ENCODE results near the gene CADM4. TPM values are rescaled to one million over a fixed set of nuclear protein-coding genes. Genes with fewer than 3 reads are reported as not detected.
A peak's percentile ranks its signal among the peaks of the same experiment; 100 is the strongest.

CADM4 gene
- total and polyA plus RNA-seq, 9 of the 15 experiments (the other 6 are each of a cell fraction or from before 2014, with no cell fraction given) = 0.03 to 4.6 (median 1.3) TPM

DNA sequence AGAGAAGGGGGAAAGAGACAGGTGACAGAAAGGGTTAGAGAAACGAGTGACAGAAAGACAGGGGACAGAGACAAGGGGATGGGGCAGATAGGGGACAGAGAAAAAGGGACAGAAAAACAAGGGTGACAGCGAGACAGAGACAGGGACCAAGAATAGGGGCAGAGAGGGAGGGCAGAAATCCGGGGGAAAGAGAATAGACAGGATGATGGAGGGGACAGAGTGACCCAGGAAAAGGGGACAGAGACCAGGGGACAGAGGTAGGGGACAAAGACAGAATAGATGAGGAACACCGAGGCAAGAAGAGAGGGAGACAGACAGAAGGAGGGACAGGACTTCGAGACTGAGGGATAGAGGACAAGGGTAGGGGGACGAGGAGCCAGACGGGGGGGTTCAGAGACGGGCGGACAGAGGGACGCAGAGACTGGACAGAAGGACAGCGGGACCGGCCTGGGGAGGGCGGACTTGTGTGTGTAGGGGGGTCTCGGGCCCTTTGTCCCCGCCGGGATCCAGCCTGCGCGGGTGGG, 593 bp downstream of the CADM4 start (continued):
- TF ChIP-seq, protein P1, sequence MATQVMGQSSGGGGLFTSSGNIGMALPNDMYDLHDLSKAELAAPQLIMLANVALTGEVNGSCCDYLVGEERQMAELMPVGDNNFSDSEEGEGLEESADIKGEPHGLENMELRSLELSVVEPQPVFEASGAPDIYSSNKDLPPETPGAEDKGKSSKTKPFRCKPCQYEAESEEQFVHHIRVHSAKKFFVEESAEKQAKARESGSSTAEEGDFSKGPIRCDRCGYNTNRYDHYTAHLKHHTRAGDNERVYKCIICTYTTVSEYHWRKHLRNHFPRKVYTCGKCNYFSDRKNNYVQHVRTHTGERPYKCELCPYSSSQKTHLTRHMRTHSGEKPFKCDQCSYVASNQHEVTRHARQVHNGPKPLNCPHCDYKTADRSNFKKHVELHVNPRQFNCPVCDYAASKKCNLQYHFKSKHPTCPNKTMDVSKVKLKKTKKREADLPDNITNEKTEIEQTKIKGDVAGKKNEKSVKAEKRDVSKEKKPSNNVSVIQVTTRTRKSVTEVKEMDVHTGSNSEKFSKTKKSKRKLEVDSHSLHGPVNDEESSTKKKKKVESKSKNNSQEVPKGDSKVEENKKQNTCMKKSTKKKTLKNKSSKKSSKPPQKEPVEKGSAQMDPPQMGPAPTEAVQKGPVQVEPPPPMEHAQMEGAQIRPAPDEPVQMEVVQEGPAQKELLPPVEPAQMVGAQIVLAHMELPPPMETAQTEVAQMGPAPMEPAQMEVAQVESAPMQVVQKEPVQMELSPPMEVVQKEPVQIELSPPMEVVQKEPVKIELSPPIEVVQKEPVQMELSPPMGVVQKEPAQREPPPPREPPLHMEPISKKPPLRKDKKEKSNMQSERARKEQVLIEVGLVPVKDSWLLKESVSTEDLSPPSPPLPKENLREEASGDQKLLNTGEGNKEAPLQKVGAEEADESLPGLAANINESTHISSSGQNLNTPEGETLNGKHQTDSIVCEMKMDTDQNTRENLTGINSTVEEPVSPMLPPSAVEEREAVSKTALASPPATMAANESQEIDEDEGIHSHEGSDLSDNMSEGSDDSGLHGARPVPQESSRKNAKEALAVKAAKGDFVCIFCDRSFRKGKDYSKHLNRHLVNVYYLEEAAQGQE (IDR thresholded peaks at IDR 0.05; ENCODE audit: borderline replicate concordance) = no peak
- TF ChIP-seq, protein P1 (CRISPR knock-in tag; IDR thresholded peaks at IDR 0.05; ENCODE audit: low read depth) = no peak
- TF ChIP-seq MYBL2 (IDR thresholded peaks at IDR 0.05; ENCODE audit: low read depth) (peak; percentile 13; the same call in 1 of the 2 replicates), MYBL2 (CRISPR knock-in tag; IDR thresholded peaks at IDR 0.05; ENCODE audit: borderline replicate concordance) (no peak), LEF1 (IDR thresholded peaks at IDR 0.05) (0 out of 2 replicates have a peak, but pooled peaks have one; percentile 18), ZNF224 (CRISPR knock-in tag; IDR thresholded peaks at IDR 0.05) (no peak), BACH1 (tag; IDR thresholded peaks at IDR 0.05) (no peak), ZBED1 (IDR thresholded peaks at IDR 0.05) (no peak), MCM3 (IDR thresholded peaks at IDR 0.05) (no peak), OTX1 (CRISPR knock-in tag; IDR thresholded peaks at IDR 0.05) (peak; percentile 58; the same call in 1 of the 2 replicates), ZBTB7A (IDR thresholded peaks at IDR 0.05; ENCODE audit: borderline replicate concordance, control insufficient read depth, low read depth, low read length) (peak; percentile 35; the same call in 1 of the 2 replicates), ZKSCAN8 (CRISPR knock-in tag; IDR thresholded peaks at IDR 0.05) (no peak), MCM5 (IDR thresholded peaks at IDR 0.05; ENCODE audit: low read depth) (no peak), HIVEP1 (CRISPR knock-in tag; IDR thresholded peaks at IDR 0.05) (no peak), RBM14 (IDR thresholded peaks at IDR 0.05; ENCODE audit: borderline replicate concordance, insufficient read depth, low read depth, low read length) (no peak), SMARCE1 (IDR thresholded peaks at IDR 0.05) (0 out of 2 replicates have a peak, but pooled peaks have one; percentile 17), CREB1 (IDR thresholded peaks at IDR 0.05) (no peak), CREB1 (CRISPR knock-in tag; IDR thresholded peaks at IDR 0.05) (no peak)
- TF ChIP-seq, protein P2, sequence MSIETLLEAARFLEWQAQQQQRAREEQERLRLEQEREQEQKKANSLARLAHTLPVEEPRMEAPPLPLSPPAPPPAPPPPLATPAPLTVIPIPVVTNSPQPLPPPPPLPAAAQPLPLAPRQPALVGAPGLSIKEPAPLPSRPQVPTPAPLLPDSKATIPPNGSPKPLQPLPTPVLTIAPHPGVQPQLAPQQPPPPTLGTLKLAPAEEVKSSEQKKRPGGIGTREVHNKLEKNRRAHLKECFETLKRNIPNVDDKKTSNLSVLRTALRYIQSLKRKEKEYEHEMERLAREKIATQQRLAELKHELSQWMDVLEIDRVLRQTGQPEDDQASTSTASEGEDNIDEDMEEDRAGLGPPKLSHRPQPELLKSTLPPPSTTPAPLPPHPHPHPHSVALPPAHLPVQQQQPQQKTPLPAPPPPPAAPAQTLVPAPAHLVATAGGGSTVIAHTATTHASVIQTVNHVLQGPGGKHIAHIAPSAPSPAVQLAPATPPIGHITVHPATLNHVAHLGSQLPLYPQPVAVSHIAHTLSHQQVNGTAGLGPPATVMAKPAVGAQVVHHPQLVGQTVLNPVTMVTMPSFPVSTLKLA (conservative IDR thresholded peaks at IDR 0.05) = no peak
